Activated CD8-positive, alpha-beta memory T cell treated with anti-CD3 and anti-CD28 coated beads for 4 hours (primary cell): Measurements from ENCODE around the gene MYL12A.

Experiments
- DNase-seq, 2 donors: peaks; one replicate each; pipeline ENCODE4 v3.0.0-alpha.2; 2020; ENCODE audit warnings: low read depth in 2 of 2

The MYL12A gene

DNA sequence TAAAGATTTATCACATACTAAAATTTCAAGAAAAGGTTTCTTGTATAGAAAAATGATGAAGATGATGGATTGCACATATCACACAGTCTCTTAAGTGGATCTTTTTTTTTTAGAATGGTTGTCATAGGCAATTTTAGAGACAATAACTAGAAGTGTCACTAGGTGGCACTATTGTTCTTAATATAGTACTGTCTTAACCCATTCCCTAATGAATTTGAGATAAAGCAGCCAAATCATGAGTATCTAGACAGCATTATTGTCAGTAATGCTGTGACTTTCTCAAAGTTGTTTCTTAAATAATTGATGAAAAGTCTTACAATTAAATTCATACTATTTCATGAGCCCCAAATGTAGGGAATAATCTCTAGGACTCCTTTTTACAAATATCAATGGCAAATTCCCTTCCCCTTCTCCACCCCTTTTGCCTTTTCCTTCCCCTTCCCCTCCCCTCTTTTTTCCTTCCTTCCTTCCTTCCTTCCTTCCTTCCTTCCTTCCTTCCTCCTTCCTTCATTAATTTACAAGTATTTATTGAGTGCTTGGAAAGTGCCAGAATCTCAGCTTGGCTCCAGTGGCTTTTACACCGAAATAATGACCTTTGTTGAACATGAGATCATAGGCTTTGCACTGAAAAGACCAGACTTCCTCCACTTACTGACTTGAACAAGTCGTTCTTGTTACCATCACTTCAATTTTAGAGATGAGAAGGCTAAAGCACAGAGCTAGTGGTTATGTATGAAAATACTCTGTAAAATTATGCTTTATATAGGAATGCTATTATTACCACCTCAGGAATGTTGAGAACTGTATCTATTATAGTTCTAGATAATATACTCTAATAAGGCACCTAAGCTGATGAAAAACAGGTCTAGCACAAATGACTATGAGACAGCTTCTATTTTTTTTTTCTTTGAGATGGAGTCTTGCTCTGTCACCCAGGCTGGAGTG, 34.1 kb downstream of the MYL12A start:
- no peak for DNase-seq

DNA sequence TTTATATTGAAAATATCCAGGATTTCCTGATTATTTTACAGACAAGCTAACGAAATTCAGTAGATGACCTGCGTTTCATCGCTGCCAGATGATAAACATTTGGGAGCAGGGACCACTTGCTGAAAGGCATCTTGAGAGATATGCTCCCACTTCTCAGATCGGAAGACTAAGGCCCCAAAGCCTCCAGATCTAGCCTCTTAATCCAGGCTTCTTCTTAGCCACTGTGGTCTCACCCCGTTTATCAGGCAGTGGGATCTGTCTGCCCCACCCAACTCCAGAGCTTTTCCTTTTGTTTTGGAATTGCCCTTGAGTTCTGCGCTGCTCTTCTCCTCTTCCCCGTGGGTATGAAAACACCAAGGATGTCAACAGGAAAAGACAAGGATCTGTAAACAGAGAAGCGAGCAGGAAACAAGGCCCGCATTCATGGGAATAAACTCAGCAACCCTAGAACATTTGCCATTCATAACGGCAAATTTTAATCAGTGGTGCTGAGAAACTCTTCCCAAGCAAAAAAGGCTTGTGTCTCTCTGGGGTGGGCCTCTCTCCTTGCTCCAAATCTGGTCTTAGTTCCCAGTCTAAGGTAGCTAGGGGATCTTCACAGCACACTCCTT, 35.8 kb downstream of the MYL12A start:
- DNase-seq: no peak

DNA sequence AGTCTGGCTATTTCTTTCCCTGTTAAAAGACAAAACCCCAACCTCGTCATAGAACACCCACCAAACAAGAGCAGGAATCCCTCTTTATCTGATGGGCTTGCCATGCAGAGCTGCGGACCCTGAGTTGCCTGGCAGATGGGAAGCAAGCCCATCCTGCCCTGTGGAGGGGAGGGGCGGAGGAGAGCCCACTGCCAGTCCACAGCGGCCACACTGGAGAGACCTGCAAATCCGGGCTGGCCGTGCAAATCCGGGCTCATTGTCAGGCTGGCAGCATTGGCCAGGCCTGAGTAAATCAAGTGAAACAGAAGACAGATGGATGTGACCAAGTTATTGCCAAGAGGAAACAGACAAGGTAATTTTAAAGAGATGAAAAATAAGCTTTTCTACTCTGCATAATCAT, 36.3 kb downstream of the MYL12A start:
- no peak for DNase-seq

DNA sequence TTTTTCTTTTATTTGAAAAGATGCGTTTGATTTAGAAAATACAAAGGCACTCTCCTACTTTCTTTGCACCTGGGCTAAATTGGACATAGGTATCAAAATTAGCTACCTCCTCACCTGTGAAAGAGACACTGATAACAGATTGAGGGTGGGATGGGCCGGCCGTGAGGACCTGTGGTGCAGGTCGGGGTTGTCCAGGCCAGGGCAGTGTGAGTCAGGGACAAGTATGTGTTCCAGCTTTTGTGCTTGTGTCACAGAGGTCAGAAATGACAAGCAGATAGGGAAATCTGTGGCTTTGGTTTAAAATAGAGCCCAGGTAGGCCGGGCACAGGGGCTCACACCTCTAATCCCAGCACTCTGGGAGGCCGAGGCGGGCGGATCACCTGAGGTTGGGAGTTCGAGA, 36.9 kb downstream of the MYL12A start:
- DNase-seq: no peak

DNA sequence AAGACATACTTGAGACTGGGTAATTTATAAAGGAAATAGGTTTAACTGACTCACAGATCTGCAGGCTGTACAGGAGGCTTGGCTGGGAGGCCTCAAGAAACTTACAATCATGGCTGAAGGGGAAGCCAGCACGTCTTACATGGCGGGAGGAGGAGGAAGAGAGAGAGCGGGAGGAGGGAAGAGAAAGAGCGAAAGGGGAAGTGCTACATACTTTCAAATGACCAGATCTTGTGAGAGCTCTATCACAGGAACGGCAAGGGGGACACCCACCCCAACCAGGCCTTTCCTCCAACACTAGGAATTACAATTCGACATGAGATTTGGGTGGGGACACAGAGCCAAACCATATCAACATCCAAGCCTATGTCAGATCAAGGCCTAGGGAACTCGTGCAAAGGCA, 38.6 kb downstream of the MYL12A start:
- no peak for DNase-seq

DNA sequence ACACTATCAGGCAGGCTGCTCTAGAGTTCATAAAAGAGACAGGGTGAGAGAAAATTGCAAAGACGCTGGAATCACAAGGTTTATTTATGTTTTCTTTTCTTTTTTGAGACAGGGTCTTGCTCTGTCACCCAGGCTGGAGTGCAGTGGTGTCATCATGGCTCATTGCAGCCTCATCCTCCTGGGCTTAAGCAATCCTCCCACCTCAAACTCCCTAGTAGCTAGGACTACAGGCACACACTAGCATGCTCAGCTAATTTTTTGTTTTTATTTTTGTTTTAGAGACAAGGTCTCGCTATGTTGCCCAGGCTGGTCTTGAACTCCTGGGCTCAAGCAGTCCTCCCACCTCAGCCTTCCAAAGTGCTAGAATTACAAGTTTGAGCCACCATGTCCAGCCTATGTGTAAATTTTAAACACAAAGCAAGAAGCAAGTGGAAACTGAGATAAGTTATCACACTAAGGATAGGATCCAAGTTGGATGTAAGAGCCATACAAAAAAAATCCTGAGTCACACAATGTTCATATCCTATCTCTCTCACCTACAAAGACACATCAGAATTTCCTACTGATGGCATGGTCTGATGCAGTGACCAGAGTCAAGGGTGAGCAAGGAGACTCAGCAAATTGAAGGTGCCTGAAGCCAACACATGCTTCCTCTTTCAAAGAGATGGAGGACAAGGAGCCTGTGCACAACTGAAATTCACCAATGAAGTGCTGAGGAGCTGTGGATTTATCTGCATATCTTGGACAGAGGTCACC, 45.8 kb downstream of the MYL12A start:
- DNase-seq: no peak

- no peak for DNase-seq
These were observed 47.0 kb downstream of the MYL12A start for GRCh38 chr18:3294435-3295080.

DNA sequence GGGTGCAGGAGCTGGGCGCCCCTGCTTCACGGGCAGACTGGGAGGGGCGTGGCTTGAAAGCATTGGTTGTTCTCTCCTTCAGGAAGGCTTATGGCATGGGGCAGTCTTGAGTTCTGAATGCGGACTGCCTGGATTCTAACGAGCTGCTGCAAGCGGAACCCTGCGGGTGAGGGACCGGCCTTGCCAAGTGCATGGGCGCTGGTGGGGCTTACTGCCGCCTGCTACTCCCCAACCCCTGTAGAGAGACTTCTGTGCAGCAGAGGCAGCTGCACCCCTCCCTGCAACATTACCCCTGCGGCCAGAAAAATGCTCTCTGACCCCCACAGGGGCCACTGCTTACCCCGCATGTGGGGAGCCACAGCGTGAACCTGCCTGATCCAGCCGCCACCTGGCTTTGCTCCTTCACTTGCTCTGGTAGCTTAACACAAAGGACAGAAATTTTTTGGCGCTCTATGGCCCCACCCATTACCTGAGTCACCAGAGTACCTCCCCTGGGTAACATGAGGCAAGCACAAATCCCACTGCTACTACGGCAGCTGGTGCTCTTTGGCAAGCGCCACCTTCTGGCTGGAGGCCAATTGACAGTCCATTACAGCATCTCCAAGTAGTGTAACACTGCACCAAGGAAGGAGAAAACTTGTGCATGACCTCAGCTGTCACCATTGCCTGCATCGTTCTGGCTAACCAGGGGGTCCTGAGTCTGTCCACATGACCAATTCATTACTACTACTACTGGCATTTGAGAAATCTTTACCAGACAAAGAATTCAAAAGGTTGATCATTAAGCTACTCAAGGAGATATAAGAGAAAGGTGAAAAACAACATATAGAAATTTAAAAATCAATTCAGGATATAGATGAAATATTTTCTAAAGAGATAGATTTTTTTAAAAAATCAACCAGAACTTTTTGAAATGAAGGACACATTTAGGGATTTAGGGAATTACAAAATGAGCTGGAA, 49.7 kb downstream of the MYL12A start:
- DNase-seq: peak; percentile 84 to 86

DNA sequence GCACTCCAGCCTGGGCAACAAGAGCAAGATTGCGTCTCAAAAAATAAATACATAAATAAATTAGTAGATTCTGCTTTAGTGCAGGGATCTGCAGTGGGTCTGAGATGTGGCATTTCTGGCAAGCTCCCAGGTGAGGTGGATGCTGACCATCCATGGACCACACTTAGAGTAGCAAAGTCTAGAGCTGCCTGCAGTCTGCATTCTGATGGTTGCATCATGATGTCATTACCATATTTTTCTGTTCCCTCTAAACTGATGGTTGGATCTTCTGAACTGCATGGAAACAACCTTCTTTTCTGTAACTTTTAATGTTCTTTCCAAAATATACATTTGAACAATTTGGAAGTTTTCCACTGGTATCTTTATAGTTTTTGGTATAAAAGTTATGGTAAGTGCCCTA, 57.2 kb downstream of the MYL12A start:
- no peak for DNase-seq

DNA sequence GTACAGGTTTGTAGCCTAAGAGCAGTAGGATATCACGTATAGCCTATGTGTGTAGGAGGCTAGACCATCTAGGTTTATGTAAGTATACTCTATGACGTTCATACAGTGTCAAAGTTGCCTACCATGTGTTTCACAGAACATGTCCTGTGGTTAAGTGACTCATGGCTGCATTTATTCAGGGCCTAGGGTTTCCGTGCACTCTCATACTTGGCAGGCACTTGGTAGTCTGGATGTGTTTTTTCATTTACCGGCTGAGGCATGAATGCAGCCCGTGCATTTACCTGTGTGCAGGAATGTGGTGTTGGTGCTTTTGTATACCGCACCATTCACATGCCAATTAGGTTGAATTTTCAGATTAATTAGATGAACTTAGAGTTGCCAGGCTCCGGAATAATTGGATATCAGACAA, 57.8 kb downstream of the MYL12A start:
- DNase-seq: no peak
